Calu3 (cell line): ENCODE data around the gene UTP11. TPM values are rescaled to one million over a fixed set of nuclear protein-coding genes. Genes with fewer than 3 reads are reported as not detected.

ENCODE experiments used
- BruUV-seq: library from RNA; stranded (reverse); fragments of 400-500 nt; replicated peaks from 2 replicates; lab custom pipeline; 2021; lab: Mats Ljungman, UMichigan
- CTCF ChIA-PET: fragments of 300-600 bp; sonication (Branson Sonifier 250); formaldehyde crosslinking; loops from one replicate; lab custom pipeline; 2022; ENCODE audit warnings: antibody characterized with exemption; lab: Charles Lee
- DNase-seq: peaks from one replicate; pipeline ENCODE4 v3.0.0; 2022
- H3K27ac Mint-ChIP-seq: one replicate; pipeline ENCODE4 v1.8.0; 2022; ENCODE audit warnings: mixed read lengths; ENCODE audit not compliant: unreplicated experiment
- H3K27me3 Mint-ChIP-seq: one replicate; pipeline ENCODE4 v1.8.0; 2022; ENCODE audit warnings: mixed read lengths; ENCODE audit not compliant: unreplicated experiment
- H3K36me3 Mint-ChIP-seq: one replicate; pipeline ENCODE4 v1.8.0; 2022; ENCODE audit warnings: mild to moderate bottlenecking, moderate library complexity, mixed read lengths; ENCODE audit not compliant: insufficient read depth, unreplicated experiment
- H3K4me1 Mint-ChIP-seq: one replicate; pipeline ENCODE4 v1.8.0; 2022; ENCODE audit warnings: mild to moderate bottlenecking, low read depth, mixed read lengths; ENCODE audit not compliant: unreplicated experiment
- H3K4me3 Mint-ChIP-seq: one replicate; pipeline ENCODE4 v1.8.0; 2022; ENCODE audit warnings: mild to moderate bottlenecking, low read depth, moderate library complexity, mixed read lengths; ENCODE audit not compliant: unreplicated experiment
- H3K9me3 Mint-ChIP-seq: one replicate; pipeline ENCODE4 v1.8.0; 2022; ENCODE audit warnings: low read depth, mixed read lengths; ENCODE audit not compliant: unreplicated experiment
- intact Hi-C: fragments of 100-400 bp; cut with micrococcal nuclease; formaldehyde crosslinking; loops from one replicate; pipeline ENCODE4 v1.10.0; 2022; ENCODE audit not compliant: unreplicated experiment
- total RNA-seq: library from RNA; stranded (reverse); gene quantifications from 2 replicates; pipeline ENCODE4 v1.2.3, GENCODE V29; 2022
- TF ChIP-seq, protein P1 (sequence below): fragments of 200-600 bp; IDR thresholded peaks from one replicate; pipeline ENCODE4 v1.8.0; 2022; ENCODE audit warnings: antibody characterized with exemption; ENCODE audit not compliant: unreplicated experiment

UTP11 gene
- total RNA-seq, 1 experiment from 2014 or later = 38.5 TPM

DNA sequence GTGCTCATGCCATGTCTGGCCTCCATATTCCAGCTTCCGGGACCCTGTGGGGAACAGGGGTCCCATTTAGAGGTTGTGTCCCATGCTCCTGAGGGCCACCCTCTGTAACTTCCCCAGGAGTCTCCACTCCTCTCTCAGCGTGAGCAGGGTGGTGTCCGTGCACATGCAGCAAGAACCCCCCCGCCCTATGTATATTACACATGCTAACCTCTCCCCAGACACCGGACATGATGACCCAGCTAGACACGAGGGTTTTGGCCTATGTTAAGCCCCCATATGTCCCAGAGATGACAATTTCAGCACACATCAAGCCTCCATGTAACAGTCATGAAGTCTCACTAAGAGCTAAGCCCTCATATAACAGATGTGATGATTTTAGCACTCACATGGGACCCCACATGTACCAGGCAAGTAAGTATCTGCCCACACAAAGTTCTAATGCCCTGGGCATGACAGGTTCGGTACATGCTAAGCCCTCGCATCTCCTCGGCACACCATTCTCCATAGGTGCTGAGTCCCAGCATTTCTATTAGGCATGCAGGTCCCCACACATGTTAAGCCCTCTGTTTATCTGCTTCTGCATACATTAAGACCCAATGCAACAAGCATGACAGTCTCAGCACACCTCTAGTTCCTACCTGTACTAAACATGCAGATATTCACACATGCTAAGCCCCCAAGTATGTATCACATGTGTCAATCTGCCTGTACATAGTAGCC, 14.3 kb upstream of the UTP11 start:
- H3K4me1 Mint-ChIP-seq = peaks cover 39% of the 10 kb centered on the region

DNA sequence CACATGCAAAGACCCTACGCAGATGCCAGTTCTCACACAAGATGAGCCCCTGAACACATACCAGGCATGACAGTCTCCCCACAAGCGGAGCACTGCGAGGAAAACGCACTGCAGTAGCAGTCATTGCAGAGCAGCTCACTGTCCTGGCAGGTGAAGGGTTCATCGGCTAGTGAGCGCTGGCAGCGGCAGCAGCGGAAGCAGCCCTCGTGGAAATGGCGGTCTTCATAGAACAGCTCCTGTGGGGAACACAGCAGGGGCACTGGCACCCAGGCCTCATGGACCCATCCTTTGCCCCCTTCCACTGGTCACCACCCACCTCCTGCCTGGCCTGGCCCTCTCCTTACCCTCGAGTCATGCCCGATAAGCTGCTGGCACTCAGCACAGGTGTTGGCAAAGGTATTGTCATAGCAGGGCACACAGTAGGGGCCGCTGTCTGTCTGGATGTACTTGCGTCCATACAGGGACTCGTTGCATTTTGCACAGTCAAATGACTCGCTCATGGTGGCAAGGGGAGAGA, 13.6 kb upstream of the UTP11 start:
- peak overlapping the region; percentile 10 for H3K4me3 Mint-ChIP-seq
- CTCF ChIA-PET = interaction anchor here (1.4 kb wide), 1 partner anchor 10 kb away, joined by 3 read pairs; no protein-coding TSS in a partner anchor
- no peaks in the 10 kb centered on the region for H3K9me3 Mint-ChIP-seq
- intact Hi-C loops = no loop called here
- DNase-seq = peak; percentile 35
- peak overlapping the region; percentile 89 for H3K27ac Mint-ChIP-seq
- no TSS peak for BruUV-seq
- peaks cover 45% of the 10 kb centered on the region for H3K4me1 Mint-ChIP-seq
- H3K27me3 Mint-ChIP-seq = no peaks in the 10 kb centered on the region
- peaks cover 42% of the 10 kb centered on the region for H3K36me3 Mint-ChIP-seq
- TF ChIP-seq, protein P1, sequence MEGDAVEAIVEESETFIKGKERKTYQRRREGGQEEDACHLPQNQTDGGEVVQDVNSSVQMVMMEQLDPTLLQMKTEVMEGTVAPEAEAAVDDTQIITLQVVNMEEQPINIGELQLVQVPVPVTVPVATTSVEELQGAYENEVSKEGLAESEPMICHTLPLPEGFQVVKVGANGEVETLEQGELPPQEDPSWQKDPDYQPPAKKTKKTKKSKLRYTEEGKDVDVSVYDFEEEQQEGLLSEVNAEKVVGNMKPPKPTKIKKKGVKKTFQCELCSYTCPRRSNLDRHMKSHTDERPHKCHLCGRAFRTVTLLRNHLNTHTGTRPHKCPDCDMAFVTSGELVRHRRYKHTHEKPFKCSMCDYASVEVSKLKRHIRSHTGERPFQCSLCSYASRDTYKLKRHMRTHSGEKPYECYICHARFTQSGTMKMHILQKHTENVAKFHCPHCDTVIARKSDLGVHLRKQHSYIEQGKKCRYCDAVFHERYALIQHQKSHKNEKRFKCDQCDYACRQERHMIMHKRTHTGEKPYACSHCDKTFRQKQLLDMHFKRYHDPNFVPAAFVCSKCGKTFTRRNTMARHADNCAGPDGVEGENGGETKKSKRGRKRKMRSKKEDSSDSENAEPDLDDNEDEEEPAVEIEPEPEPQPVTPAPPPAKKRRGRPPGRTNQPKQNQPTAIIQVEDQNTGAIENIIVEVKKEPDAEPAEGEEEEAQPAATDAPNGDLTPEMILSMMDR = no peak

More for the DNA sequence above, 14.3 kb upstream of the UTP11 start:
- no peak for DNase-seq
- intact Hi-C loops = no loop called here
- no peak overlapping the region for H3K4me3 Mint-ChIP-seq
- H3K9me3 Mint-ChIP-seq = no peaks in the 10 kb centered on the region
- H3K27ac Mint-ChIP-seq = no peak overlapping the region
- peaks cover 38% of the 10 kb centered on the region for H3K36me3 Mint-ChIP-seq
- BruUV-seq = no TSS peak
- no peaks in the 10 kb centered on the region for H3K27me3 Mint-ChIP-seq
- CTCF ChIA-PET = interaction anchor here (1.4 kb wide), 1 partner anchor 10 kb away, joined by 3 read pairs; no protein-coding TSS in a partner anchor
- TF ChIP-seq, protein P1 = no peak

DNA sequence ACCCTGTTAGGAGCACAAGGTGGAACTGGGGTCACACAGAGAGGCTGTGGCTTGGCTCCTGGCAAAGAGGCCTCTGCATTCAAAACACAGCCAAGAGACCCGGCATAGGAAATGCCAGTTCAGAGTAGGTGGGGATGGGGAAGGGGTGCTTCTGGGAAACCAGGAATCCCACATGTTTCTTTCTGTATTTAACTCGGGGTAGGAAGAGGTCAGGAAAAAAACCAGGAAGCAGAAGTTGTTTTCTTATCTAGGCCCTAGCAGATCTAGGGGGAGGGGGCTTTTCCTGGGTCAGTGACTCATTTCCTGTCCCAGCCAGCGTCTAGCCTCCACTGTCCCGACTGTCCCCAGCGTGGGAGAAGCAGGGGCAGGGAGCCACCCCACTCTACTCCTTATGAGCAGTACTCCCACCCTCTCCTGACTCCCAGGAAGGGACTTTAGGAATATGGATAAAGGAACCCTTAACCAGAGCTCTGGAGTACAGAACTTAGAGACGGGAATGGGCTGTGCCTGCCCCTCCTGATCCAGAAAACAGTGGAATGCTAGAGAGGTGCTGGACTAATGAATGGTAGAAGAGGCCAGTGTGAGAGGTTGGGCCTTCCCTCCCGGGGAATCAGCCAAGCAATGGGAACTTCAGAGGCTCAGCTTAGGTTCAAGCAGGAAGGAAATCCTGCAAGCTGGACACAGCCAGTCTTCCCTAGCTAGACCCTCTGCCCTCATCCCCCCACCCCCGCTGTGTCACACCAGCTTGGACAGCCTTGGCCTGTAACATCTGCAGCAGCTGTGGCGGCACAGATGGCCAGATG, 12.9 kb upstream of the UTP11 start:
- H3K4me3 Mint-ChIP-seq = peak overlapping the region; percentile 10
- peaks cover 50% of the 10 kb centered on the region for H3K4me1 Mint-ChIP-seq
- intact Hi-C loops = no loop called here
- H3K36me3 Mint-ChIP-seq = peaks cover 49% of the 10 kb centered on the region
- peak; percentile 65 for DNase-seq
- TSS peak; percentile 94 for BruUV-seq
- no peaks in the 10 kb centered on the region for H3K27me3 Mint-ChIP-seq
- no peaks in the 10 kb centered on the region for H3K9me3 Mint-ChIP-seq
- CTCF ChIA-PET = interaction anchor here (0.8 to 1.4 kb wide), 3 partner anchors 9 to 13 kb away, joined by 3 to 4 read pairs (median 4); no protein-coding TSS in a partner anchor
- TF ChIP-seq, protein P1 = no peak
- peak overlapping the region; percentile 89 for H3K27ac Mint-ChIP-seq

DNA sequence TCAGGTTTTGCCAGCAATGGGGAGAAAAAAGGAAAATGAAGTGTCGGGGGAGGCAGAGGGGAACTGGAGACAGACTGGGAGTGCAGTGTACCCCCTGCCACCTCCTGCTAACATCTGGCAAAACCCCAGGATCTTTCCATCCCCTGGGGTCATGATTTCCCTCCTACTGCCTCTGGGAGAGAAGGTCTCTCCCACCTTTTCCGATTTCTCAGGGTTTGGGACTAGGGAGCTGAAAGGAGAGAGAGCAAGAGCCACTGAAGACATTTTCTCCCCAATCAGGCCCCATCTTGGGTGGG, 12.4 kb upstream of the UTP11 start:
- Mint-ChIP-seq H3K36me3 (peaks cover 49% of the 10 kb centered on the region), H3K4me3 (peak overlapping the region; percentile 10), H3K9me3 (no peaks in the 10 kb centered on the region), H3K27ac (peak overlapping the region; percentile 89), H3K27me3 (no peaks in the 10 kb centered on the region), H3K4me1 (peaks cover 48% of the 10 kb centered on the region)
- TF ChIP-seq, protein P1 = no peak
- intact Hi-C loops = no loop called here
- DNase-seq = no peak
- no TSS peak for BruUV-seq
- CTCF ChIA-PET = interaction anchor here (0.6 to 1.3 kb wide), 3 partner anchors 11 to 1821 kb away, joined by 3 to 4 read pairs (median 4); no protein-coding TSS in a partner anchor
